ENCODE measurements around the gene CBY1.

Gene CBY1

DNA sequence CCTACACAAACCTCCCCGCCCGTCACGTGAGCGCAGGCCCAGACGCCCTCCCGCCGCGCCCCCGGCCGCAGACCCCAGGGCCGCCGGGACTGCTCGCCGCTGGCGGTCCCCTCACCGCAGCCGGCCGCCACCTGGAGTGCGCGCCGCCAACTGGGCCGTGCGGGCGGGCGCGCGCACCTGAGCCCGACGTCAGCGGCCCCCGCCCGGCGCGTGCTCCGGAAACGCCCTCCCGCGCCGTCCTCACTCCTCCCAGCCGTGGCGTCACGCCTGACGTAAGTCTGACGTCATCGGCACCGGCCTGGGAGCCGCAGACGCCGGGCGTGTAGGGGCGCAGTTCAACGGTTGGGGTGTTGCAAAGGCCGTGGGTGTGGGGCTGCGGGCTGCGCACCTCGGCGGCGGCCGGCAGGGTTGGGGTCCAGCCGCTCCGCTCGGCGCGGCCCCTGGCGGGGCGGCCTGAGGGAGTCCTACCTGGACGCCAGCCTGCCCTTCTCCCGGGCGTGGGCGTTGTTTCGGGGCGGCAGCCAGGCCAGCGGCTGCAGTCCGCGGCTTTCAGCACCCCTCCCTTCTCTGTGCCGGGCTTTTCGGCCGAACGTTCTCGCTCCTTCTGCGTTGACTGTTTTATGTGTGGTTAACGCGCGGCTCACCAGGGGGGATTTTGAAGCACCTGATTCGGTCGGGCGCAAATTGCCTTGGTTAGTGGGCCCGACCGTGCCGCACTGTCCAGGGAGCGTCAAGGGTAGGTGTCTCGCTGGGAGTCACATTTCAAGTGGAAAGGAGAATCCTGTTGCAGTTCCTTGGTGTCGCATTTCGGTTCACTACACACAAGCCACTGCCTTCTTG is 44.6 kb downstream of the CBY1 start, which contains the start of gene JOSD1:
TSS of gene JOSD1 (minus strand) at position 155 of the 840 bp plus-strand sequence. CDS start 956 bp downstream, outside the sequence.
- DNase-seq (ENCODE audit: low read depth, low spot score): peak; percentile 82

DNA sequence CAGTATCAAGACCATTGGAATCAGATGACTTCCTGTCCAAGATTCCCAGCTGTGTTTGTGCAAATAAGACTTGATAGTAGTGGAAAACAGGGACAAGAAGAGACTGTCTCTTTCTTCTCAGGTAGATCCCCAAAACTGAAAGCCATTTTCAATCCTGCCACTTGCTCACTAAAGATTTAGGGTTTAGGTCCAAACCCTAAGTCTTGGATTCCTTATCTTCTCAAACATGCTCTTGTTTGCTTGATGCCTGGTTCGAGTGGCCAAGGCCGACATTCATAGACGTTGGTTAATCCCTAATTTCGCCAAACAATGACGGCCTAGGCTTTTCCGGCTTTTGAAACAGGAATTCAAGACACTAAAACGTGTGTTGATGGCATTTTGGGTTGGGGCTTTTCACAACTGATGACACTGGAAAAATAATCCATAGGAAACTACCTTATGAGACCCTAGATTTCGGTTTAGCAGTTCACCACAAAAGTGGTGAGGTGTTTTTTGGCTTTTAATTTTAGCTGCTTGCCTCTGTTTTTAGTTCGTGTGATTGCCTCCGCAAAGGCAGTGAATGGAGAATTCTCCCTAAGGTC is 48.3 kb downstream of the CBY1 start:
- no peak for DNase-seq (ENCODE audit: low read depth, low spot score)

DNA sequence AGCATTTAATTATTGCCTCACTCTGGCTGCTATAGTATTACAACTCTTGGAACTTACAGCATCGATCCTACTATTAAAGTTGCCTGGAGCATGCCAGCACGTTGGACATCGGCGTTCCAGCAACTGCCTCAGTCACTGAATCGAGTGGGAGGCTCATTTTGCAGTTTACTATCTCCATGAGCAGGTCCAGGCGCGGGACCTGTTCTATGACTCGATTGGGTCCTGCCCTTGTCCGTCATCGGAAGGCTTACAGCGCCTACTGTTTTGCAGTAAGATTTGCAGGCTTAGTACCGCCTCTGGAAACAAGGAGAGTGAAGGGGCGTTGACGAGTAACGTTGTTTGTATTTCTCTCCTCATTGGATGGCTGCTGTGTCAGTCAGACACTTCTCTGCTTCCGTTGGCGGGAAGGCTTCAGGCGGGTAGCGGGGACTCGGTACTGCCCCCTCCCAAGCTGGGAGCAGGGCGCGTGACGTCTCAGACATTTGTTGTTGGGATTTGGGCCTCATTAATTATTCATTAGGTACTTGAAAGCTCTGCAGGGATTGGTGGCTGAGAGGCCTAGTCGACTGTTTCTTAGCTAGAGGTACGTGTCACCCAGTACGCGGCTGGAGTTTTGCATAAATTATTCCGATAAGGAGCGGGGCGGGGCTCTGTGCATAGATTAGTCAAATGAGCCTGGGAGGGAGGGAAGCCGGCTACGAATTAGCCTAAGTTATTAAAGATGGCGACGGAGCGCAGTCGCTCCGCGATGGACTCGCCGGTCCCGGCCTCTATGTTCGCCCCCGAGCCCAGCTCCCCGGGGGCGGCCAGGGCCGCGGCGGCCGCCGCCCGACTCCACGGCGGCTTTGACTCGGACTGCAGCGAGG is 49.0 kb downstream of the CBY1 start, which contains the start of gene GTPBP1:
TSS of gene GTPBP1 (plus strand) at position 710 of the 866 bp plus-strand sequence. CDS start at position 722, 12 bp downstream.
- peak; percentile 100 for DNase-seq (ENCODE audit: low read depth, low spot score)

DNA sequence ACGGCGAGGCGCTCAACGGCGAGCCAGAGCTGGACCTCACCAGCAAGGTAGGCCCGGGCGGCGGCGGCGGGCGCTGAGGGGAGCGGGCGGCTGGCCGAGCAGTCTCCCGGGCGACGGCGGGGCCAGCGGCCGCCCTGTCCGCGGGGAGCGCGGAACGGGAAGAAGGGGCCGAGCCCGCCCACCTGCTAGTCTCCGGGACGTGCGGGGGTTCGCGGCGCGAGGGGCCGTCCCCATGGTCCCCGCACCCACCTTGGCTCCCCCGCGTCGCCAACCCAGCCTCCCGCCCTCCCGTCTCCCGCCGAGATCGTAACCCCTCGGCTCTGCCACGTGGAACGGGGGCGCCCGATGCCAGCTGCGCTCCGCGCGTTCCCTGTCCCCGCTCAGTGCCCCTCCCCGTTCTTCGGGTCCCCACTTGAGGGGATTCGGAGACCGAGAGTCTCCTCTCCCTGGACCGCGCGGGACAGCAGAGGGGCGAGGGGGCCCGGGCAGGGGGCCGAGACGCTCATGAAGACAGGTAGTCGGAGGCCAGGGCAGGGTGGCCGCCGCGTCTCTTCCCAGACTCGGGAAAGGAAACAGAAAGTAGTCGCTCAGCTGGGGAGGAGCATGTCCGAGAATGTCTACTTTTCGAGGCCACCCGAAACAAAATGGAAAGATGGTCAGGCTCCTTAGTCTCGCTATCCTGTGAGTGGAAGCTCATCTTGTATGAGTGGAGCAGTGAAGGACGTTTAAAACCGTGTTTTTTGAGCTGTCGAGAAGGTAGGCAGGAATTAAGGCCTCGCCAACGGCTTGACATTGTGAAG is 49.9 kb downstream of the CBY1 start:
- no peak for DNase-seq (ENCODE audit: low read depth, low spot score)

DNA sequence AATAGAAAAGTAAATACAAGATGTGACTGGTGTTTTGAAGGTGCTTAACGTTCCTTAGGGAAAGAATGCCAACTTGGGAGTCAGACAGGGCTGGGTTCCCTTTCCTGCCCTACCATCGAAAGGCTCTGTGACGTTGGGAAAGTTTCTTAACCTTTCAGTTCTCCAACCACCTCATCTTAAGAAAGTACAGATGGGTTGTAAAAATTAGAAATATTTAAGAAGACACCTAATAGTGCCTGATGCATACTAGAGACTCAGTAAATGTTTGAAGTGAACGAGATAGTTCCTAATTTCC is 50.4 kb downstream of the CBY1 start:
- DNase-seq (ENCODE audit: low read depth, low spot score): no peak

DNA sequence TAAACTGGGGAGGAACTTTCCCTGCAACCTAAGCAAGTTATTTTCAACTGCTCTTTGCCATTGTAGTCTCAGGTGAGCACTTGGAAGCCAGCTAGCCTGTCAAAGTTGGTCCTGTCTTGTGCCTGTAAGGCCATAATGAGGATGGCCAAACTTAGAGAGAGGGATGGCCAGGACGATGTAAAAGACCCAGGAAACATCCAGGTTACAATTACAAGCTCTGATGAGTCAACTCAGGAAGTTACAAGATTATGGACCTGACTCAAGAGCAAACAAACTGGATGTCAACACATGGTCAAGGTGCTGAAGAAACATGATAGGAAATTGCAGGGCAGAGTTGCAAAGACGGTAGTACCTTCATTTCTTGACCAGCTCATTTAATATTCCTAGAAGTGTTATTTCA is 50.9 kb downstream of the CBY1 start:
- DNase-seq (ENCODE audit: low read depth, low spot score): no peak

DNA sequence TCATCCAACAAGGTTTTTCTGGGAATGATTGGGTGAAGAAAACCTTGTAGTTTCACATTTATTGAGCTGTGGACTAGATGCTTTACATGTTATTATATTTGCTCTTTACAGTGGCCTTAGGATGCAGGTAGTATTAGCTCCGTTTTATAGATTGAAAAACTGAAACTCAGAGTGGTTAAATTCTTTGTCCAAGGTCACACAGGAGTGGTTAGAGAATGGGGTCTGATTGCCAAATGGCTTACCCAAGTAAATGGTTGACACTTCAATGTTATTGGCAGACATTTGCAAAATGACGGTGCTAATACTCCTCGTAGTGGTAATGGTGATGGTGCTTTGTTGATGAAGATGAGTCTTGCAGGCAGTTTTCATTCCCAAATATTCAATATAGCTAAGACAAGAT is 51.5 kb downstream of the CBY1 start:
- DNase-seq (ENCODE audit: low read depth, low spot score): no peak

DNA sequence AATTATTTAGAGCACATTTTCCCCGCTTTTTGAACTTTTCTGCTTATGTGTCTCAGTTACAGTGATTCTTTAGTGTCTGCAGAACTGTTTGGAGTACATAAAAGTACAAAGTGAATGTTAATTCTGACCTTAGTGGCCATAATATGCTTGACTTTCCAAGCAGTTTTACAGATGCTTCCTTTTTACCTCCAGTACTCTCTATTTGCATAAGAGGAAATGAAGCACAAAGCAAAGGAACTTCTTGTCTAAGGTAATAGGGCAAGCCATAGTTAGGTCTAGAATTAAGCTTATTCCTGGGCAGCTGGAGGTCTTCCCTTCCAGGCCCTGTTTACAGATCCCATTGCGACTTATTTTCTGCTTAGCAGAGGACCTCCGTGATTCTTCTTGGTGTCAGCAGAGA is 52.9 kb downstream of the CBY1 start:
- DNase-seq (ENCODE audit: low read depth, low spot score): no peak

DNA sequence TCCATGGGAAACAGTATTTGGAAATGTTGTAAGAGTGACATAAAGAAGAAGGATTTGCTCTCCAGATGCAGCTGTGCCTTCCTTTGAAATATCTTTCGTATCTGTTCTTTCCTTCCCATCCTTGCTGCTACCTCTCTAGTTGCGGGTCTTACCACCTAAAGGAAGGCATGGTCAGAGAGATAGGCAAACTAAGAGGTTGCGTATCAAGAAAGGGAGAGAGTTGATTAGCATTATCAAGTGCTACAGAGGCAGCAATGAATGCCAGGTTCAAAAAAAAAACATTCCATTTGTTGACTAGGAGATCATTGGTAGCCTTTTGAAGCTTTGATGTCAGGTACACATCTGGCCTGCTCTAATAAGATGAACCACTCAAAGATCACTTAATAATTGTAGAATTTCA is 53.9 kb downstream of the CBY1 start:
- DNase-seq (ENCODE audit: low read depth, low spot score): no peak

DNA sequence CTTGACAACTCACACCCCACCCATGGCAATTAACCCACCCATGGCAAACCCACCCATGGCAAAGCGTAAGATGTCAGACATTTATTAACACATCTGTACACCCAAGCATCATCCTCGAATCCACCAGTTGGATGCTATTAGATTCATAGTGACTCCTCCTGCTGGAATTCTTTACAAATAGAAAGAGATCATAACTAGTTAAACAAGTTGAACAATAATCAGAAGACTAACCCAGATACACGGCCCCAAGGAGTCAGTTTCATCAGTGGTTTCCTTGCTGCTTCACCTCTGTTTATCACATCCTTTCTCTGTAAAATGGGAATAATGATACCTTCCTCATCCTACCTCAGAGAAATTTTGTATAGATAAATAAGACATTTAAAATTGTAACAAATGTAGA is 54.4 kb downstream of the CBY1 start:
- DNase-seq (ENCODE audit: low read depth, low spot score): no peak

DNA sequence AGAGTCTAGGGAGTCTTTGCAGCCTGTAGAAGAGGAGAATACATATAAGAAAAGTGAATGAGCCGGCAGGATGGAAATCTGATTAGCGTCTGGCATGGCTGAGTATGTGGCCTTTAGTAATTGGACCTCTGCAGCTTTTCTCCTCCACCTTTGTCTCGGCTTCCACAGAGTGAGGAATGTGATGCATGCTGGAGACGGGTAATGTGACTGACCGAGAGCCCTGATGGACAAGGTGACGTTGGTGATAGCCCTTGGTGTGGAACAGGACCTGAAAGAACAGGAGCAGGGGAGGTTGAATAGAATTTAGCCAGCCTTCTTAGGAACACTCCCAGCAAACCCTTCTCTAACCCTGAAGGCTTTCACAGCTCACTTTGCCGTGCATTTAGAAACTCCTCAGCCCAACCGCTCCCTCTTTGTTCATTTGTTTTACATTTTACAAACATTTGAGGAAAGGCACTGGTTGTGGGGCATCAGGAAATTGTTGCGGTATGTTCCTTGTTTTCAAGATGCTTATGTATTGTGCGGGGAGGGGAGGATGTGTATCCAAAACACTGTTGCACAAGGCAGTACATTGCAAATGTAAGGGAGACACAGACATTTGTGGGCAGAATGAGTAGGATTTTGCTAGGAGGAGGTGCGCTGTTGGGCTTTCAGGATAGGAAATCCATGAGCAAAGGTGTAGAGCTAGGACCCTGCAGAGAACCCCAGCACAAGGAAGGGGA is 56.2 kb downstream of the CBY1 start:
- DNase-seq (ENCODE audit: low read depth, low spot score): no peak

DNA sequence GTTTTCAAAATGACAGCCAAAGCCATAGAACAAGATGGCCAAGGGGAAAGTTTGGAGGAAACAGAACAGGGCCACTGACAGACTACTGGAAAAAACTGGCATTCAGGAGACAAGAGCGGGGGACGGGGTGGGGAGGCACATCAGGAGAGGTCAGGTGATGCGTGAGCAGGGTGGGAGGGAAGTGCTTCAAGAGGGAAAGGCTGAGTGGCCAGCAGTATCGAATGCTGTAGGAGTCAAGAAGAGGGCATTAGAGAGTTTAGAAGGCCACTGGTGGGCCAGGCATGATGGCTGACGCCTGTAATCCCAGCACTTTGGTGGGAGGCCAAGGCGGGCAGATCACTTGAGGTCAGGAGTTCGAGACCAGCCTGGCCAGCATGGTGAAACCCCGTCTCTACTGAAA is 57.5 kb downstream of the CBY1 start:
- no peak for DNase-seq (ENCODE audit: low read depth, low spot score)

DNA sequence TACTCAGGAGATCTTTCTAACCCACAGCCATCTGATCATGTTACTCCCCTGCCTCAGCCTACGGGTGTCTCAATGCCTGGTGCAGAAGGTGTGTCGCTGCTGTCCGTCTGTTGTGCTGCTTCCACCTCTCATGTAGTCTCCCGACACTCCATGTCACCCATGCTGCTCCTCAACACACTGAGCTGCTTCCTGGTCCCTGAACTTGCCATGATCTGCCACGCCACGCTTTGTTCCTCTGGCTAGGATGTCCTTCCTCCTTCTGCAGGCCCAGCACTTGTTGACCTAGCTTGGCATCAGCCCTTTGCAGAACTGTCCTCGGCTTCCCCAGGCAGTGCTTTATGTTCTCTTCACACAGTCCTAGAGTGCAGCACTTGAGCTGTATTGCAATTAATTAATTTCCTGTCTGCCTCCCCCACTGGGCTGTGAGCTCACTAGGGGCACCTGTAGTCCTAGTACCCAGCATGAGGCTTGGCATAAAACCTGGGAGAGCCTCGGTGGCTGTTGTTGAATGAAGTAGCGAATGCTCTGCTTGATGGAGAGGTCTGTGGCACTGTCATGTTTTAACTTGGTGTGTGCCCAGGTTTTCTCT is 58.8 kb downstream of the CBY1 start:
- DNase-seq (ENCODE audit: low read depth, low spot score): no peak

DNA sequence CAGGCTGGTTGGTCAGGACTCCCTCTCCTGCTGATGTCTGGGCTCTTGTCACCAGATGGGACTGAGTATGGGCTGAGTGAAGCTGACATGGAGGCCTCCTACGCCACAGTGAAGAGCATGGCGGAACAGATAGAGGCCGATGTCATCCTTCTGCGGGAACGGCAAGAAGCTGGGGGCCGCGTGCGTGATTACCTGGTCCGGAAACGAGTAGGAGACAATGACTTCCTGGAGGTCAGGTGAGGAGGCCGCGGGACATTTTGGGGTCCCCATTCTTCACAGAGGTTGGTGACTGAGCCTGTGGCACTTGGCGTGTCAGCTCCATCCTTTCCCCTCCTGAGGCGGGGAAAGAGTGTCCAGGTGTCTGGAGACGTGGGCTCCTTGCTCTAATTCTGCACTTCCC is 59.4 kb downstream of the CBY1 start:
- no peak for DNase-seq (ENCODE audit: low read depth, low spot score)

DNA sequence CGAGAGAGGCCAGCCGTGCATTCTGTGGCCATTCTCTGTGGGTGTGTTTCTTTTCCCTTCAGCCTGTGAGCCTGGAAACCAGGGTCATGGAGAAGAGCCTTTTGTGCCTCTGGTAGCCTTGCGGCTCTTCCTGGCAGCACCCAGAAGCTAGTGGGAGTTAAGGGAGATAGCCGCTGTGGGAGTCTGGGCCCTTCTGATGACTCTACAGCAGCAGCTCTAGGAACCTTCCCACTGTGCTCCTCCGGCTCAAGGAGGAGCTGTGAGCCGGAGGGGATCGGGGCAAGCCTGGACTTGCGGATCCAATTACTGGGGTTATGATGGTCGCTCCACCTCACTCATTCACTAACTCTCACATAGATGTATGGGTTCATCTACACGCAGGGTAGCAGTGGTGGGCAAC is 59.8 kb downstream of the CBY1 start:
- DNase-seq (ENCODE audit: low read depth, low spot score): no peak

DNA sequence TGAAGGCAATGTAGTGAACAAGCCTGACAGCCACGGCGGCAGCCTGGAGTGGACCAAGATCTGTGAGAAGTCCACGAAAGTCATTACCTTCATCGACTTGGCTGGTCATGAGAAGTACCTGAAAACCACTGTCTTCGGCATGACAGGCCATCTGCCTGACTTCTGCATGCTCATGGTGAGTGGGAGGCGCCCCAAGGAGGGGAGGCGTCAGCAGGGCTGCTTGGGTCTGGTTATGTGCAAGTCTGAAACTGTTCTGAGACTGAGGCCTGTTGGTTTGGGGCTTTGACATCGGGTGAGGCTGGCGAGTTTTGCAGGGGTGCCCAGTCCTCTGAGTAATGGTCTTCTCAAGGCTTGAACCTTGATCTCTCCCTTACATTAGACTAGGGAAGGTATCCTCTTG is 60.4 kb downstream of the CBY1 start:
- DNase-seq (ENCODE audit: low read depth, low spot score): no peak

DNA sequence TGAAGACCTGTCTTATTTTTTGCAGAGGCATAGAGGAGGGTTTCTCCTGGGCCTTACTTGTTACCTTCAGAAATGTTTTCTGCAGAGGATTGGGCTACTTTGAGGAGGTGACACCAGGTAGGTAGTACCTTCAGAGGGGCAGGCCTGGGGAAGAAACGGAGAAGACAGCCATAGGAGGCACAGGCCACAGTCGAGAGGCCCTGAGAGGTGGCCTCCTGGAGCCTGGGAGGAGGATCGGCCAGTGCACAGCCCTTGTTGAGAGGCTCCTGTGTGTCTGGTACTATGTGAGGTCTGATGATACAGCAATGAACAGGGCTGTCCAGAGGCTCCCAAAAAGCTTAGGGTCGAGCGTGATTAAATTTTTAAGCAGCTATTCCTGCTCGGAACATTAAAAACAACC is 60.8 kb downstream of the CBY1 start:
- DNase-seq (ENCODE audit: low read depth, low spot score): no peak

DNA sequence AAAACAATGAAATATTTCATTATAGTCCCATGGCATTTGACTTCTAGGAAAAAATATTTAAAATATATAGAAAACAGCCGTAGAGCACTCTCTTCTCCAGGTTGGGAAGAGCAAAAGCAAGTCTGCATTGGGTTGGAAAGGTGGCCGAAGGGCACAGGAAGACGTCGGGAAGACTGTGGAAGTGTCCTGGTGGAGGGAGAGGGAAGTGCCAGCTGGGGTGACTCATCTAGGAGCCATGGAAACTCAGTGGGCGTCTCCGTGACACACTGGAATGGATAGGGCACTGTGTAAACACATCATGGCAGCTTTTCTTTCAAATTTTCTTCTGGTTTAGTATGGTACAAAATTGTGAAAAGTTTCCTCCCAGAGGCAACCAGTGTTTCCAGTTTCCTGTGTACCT is 62.0 kb downstream of the CBY1 start:
- no peak for DNase-seq (ENCODE audit: low read depth, low spot score)

DNA sequence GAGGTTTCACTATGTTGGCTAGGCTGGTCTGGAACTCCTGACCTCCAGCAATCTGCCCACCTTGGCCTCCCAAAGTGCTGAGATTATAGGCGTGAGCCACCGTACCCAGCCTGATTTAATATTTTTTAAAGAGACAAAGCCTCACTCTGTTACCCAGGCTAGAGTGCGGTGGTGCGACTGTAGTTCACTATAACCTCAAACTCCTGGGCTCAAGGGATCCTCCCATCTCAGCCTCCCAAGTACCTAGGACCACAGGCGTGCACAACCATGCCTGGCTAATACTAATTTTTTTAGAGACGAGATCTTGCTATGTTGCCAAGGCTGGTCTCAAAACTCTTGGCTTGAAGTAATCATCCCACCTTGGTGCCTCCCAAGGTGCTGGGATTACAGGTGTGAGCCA is 62.8 kb downstream of the CBY1 start:
- DNase-seq (ENCODE audit: low read depth, low spot score): no peak

DNA sequence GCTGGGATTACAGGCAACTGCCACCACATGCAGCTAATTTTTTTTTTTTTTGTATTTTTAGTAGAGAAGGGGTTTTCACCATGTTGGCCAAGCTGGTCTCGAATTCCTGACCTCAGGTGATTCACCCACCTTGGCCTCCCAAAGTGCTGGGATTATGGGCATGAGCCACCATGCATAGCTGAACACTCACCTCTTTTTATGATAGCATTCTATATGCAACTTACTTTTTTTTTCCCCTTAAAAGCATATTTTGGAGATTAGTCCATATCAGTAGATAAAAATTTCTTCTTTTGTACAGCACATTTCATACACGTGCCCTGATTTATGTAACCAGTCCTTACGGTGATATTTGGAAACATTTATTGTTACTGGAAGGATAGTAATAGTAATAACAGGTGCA is 63.9 kb downstream of the CBY1 start:
- DNase-seq (ENCODE audit: low read depth, low spot score): no peak

DNA sequence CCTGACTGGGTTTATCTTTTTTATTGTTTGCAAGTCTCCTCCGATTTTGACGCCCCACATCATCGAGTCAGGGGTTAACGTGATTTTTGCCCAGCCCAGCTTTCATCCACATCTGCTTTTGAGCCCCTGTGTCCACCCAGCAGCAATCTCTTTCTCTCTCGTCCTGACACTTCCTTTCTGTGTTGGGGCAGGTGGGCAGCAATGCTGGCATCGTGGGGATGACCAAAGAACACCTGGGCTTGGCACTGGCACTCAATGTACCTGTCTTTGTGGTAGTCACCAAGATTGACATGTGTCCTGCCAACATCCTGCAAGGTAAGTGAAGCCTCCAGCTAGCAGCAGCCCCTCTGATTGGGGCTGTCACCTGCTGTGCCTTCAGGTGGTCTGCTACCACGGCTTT is 65.1 kb downstream of the CBY1 start:
- DNase-seq (ENCODE audit: low read depth, low spot score): no peak

All from smooth muscle cell of the brain vasculature (primary cell).